Smooth muscle cell (in vitro differentiated cells): ENCODE measurements around the gene TCL1A. TPM values are rescaled to one million over a fixed set of nuclear protein-coding genes. Genes with fewer than 3 reads are reported as not detected.

Source experiments
- DNase-seq: peaks from one replicate; lab custom pipeline; 2025; ENCODE audit not compliant: unreplicated experiment; lab: John Stamatoyannopoulos, UW
- H2AFZ ChIP-seq: fragments of 200-600 bp; sonication (generic); 2 replicates; pipeline ENCODE4 v1.6.0; 2016; ENCODE audit warnings: antibody characterized with exemption, low read depth, mild to moderate bottlenecking
- H3F3A ChIP-seq: fragments of 200-600 bp; sonication (generic); 2 replicates; pipeline ENCODE4 v1.6.0; 2017; ENCODE audit warnings: antibody characterized with exemption, low read depth
- H3K27ac ChIP-seq: fragments of 200-600 bp; sonication (generic); 2 replicates; pipeline ENCODE4 v1.5.1; 2016; ENCODE audit warnings: low read depth, mild to moderate bottlenecking
- H3K27me3 ChIP-seq: fragments of 200-600 bp; sonication (generic); 2 replicates; pipeline ENCODE4 v1.6.1; 2016; ENCODE audit warnings: low read depth, mild to moderate bottlenecking
- H3K36me3 ChIP-seq: fragments of 200-600 bp; sonication (generic); 2 replicates; pipeline ENCODE4 v1.5.1; 2016; ENCODE audit warnings: low read depth
- H3K4me1 ChIP-seq: fragments of 200-600 bp; sonication (generic); 2 replicates; pipeline ENCODE4 v1.5.1; 2016; ENCODE audit warnings: low read depth
- H3K4me2 ChIP-seq: fragments of 200-600 bp; sonication (generic); 2 replicates; pipeline ENCODE4 v1.6.0; 2016; ENCODE audit warnings: mild to moderate bottlenecking
- H3K4me3 ChIP-seq: fragments of 200-600 bp; sonication (generic); 2 replicates; pipeline ENCODE4 v1.5.1; 2016; ENCODE audit warnings: mild to moderate bottlenecking
- H3K79me2 ChIP-seq: fragments of 200-600 bp; sonication (generic); 2 replicates; pipeline ENCODE4 v1.6.0; 2016; ENCODE audit warnings: low read depth, mild to moderate bottlenecking
- H3K9ac ChIP-seq: fragments of 200-600 bp; sonication (generic); 2 replicates; pipeline ENCODE4 v1.6.0; 2016; ENCODE audit warnings: low read depth
- H3K9me3 ChIP-seq: fragments of 200-600 bp; sonication (generic); replicated peaks from 2 replicates; pipeline ENCODE4 v1.5.1; 2016; ENCODE audit warnings: low read depth
- H4K20me1 ChIP-seq: fragments of 200-600 bp; sonication (generic); 2 replicates; pipeline ENCODE4 v1.6.0; 2016; ENCODE audit warnings: low read depth
- whole genome bisulfite sequencing: methylation state at CpG from one replicate; pipeline ENCODE4 v1.1.7; 2016; ENCODE audit warnings: low lambda C conversion rate; 5-methylcytosine and 5-hydroxymethylcytosine counted together
- polyA plus RNA-seq: library from polyadenylated mRNA; unstranded; fragments of >200 nt; fragmentation: Nextera tagmentation; extraction: Ambion mirVana; gene quantifications from 2 replicates; pipeline ENCODE4 v1.2.1, GENCODE V29; 2016
- total RNA-seq: library from RNA; depleted of rRNA; stranded (reverse); fragments of >200 nt; gene quantifications from 2 replicates; pipeline ENCODE4 v1.2.3, GENCODE V29; 2014
- TF ChIP-seq, protein P1 (sequence below): fragments of 200-600 bp; sonication (generic); IDR thresholded peaks from 2 replicates; pipeline ENCODE4 v1.5.1; 2017; ENCODE audit warnings: borderline replicate concordance, mild to moderate bottlenecking, antibody characterized with exemption; ENCODE audit not compliant: insufficient read depth, poor library complexity, severe bottlenecking

TCL1A gene
- total and polyA plus RNA-seq, 2 experiments from 2014 or later, result not detected

DNA sequence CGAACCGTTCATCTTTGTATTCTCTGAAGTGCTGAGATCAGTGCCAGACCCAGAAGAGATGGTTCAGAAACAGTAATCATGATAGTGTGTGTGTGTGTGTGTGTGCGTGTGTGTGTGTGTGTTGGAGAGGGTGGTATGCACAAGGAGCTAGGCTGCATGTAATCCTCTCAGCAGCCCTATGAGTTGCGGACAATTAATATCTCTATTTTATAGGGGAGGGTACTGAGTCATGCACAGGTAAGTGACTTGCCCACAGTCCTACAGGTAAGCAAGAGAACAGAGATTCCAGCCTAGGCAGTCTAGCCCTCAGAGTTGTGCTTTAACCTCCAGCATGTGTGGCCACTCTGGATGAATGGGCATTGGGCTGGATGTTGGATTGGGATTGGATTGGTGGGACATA lies 27.9 kb upstream of the TCL1A start:
- no peak overlapping the region for H3K27ac ChIP-seq
- H4K20me1 ChIP-seq, result no peaks in the 10 kb centered on the region
- no peaks in the 10 kb centered on the region for H3K9me3 ChIP-seq
- H3F3A ChIP-seq, result no peaks in the 10 kb centered on the region
- H3K9ac ChIP-seq, result no peak overlapping the region
- H3K4me1 ChIP-seq, result no peaks in the 10 kb centered on the region
- H3K27me3 ChIP-seq, result no peaks in the 10 kb centered on the region
- no peaks in the 10 kb centered on the region for H3K79me2 ChIP-seq
- H3K36me3 ChIP-seq, result no peaks in the 10 kb centered on the region
- TF ChIP-seq, protein P1, sequence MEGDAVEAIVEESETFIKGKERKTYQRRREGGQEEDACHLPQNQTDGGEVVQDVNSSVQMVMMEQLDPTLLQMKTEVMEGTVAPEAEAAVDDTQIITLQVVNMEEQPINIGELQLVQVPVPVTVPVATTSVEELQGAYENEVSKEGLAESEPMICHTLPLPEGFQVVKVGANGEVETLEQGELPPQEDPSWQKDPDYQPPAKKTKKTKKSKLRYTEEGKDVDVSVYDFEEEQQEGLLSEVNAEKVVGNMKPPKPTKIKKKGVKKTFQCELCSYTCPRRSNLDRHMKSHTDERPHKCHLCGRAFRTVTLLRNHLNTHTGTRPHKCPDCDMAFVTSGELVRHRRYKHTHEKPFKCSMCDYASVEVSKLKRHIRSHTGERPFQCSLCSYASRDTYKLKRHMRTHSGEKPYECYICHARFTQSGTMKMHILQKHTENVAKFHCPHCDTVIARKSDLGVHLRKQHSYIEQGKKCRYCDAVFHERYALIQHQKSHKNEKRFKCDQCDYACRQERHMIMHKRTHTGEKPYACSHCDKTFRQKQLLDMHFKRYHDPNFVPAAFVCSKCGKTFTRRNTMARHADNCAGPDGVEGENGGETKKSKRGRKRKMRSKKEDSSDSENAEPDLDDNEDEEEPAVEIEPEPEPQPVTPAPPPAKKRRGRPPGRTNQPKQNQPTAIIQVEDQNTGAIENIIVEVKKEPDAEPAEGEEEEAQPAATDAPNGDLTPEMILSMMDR, result no peak
- H3K4me2 ChIP-seq, result no peak overlapping the region
- WGBS, result 83% methylated on average over 4 of the region's 4 CpGs
- no peak overlapping the region for H2AFZ ChIP-seq
- DNase-seq, result no peak
- H3K4me3 ChIP-seq, result no peak overlapping the region

DNA sequence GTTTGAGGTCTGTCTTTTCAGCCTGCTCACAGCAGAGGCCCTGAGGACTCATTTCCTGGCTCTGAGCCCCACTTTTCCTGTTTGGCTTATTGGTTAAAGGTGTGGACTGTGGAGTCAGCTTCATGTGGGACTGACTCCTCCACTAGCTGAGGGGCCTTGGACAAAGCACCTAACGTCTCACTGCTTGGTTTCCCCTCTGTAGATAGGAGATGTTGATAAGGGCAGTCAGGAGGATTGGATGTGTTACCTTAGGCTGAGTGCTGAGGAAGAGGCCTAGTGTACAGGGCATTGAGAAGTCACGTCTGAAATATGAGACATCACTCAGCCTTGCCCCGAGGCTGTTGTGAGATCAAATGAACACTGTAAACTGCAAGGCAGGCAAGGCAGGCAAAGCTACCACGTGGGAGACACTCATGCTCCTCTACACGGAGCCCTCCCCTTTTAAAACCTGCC lies 27.1 kb upstream of the TCL1A start:
- Histone ChIP-seq H3K4me2 (no peak overlapping the region), H4K20me1 (no peaks in the 10 kb centered on the region), H3K9ac (no peak overlapping the region), H3K27ac (no peak overlapping the region), H2AFZ (no peak overlapping the region), H3K36me3 (no peaks in the 10 kb centered on the region), H3F3A (no peaks in the 10 kb centered on the region), H3K4me1 (no peaks in the 10 kb centered on the region), H3K4me3 (no peak overlapping the region), H3K9me3 (no peaks in the 10 kb centered on the region), H3K27me3 (no peaks in the 10 kb centered on the region), H3K79me2 (no peaks in the 10 kb centered on the region)
- WGBS, result 68% methylated on average over 3 of the region's 5 CpGs
- TF ChIP-seq, protein P1, result no peak
- no peak for DNase-seq

DNA sequence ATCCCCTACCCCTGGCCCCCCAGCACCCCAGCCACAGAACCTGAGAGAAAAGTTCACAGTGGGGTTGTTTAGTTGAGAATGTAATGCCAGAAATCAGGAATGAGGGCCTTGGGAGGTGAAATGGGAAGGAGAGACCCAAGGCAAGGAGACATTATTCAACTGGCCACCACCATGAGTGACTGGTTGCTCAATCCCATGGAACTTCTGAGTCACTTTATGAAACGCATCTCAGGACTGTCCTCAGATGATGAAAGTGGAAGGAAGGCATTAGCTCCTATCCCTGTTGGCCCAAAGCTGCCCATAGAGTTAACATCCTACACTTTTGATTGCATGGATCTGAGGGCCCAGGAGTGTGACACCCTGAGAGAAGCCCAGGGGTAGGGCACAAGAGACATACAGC lies 25.4 kb upstream of the TCL1A start:
- Histone ChIP-seq H3K4me2 (no peak overlapping the region), H2AFZ (no peak overlapping the region), H4K20me1 (no peaks in the 10 kb centered on the region), H3K79me2 (no peaks in the 10 kb centered on the region), H3K4me1 (no peaks in the 10 kb centered on the region), H3K4me3 (no peak overlapping the region), H3K27ac (no peak overlapping the region), H3K9me3 (no peaks in the 10 kb centered on the region), H3K36me3 (no peaks in the 10 kb centered on the region), H3F3A (no peaks in the 10 kb centered on the region), H3K9ac (no peak overlapping the region), H3K27me3 (no peaks in the 10 kb centered on the region)
- DNase-seq, result no peak
- TF ChIP-seq, protein P1, result no peak
- 73% methylated on average over 1 of the region's 1 CpG for WGBS

DNA sequence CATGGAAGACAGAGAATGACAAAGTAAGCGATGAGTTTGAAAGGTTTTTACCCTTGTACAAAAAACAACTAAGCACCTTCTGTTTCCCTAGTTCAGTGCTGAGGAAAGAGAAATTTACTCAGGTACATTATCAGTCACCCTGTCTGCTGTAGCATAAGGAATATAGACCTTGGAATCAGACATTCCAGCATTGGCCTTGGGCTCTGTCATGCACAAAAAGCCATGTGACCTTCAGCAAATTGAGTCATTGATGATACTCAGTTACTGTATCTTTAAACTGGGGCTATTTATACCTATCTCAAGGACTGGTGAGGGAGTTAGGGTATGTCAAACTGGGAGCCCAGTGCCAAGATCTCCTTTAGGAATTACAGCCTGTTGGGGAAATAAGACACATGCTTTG lies 19.3 kb upstream of the TCL1A start:
- Histone ChIP-seq H3K27ac (no peak overlapping the region), H3K4me2 (no peak overlapping the region), H3K9me3 (no peaks in the 10 kb centered on the region), H3K79me2 (no peaks in the 10 kb centered on the region), H3F3A (no peaks in the 10 kb centered on the region), H3K9ac (no peak overlapping the region), H3K4me3 (no peak overlapping the region), H2AFZ (no peak overlapping the region), H4K20me1 (no peaks in the 10 kb centered on the region), H3K36me3 (no peaks in the 10 kb centered on the region), H3K27me3 (peaks cover 4% of the 10 kb centered on the region), H3K4me1 (no peaks in the 10 kb centered on the region)
- DNase-seq, result no peak
- TF ChIP-seq, protein P1, result no peak
- WGBS, result 89% methylated on average over 1 of the region's 1 CpG
